Esophagus (tissue), 2 donors: ENCODE measurements around the gene C3orf18. TPM values are rescaled to one million over a fixed set of nuclear protein-coding genes. Genes with fewer than 3 reads are reported as not detected.

Source experiments
- H3K27ac ChIP-seq, 2 donors: one replicate each; pipeline ENCODE4 v1.5.1; 2013; ENCODE audit warnings: low read depth in 2 of 2, mild to moderate bottlenecking in 2 of 2, inconsistent platforms in 1 of 2, low read length in 1 of 2, moderate library complexity in 1 of 2
- H3K27me3 ChIP-seq, 2 donors: one replicate each; pipeline ENCODE4 v1.6.1; 2013; ENCODE audit warnings: low read length in 2 of 2, control low read depth in 1 of 2, mild to moderate bottlenecking in 1 of 2; ENCODE audit not compliant: insufficient read depth in 2 of 2, control insufficient read depth in 1 of 2
- H3K36me3 ChIP-seq, 2 donors: one replicate each; pipeline ENCODE4 v1.6.1; 2013; ENCODE audit warnings: low read length in 1 of 2; ENCODE audit not compliant: control insufficient read depth in 2 of 2, insufficient read depth in 2 of 2
- H3K4me1 ChIP-seq, 2 donors: one replicate each; pipeline ENCODE4 v1.6.1; 2013; ENCODE audit warnings: low read length in 1 of 2; ENCODE audit not compliant: control insufficient read depth in 2 of 2, insufficient read depth in 2 of 2
- H3K4me3 ChIP-seq, 2 donors: one replicate each; pipeline ENCODE4 v1.5.1; 2013; ENCODE audit warnings: low read length in 2 of 2, mild to moderate bottlenecking in 2 of 2, low read depth in 1 of 2, moderate library complexity in 1 of 2
- H3K9me3 ChIP-seq, 2 donors: one replicate each; pipeline ENCODE4 v1.6.1; 2013; ENCODE audit warnings: mild to moderate bottlenecking in 2 of 2, low read depth in 1 of 2, low read length in 1 of 2, moderate library complexity in 1 of 2; ENCODE audit not compliant: control insufficient read depth in 2 of 2, insufficient read depth in 1 of 2
- WGBS, 2 donors: extraction: QIAGEN DNeasy Blood & Tissue Kit; methylation state at CpG; one replicate each; pipeline ENCODE4 v1.1.7; 2013; 5-methylcytosine and 5-hydroxymethylcytosine counted together
- polyA plus RNA-seq, 2 donors: library from polyadenylated mRNA; stranded (reverse); fragments of 200-250 nt; gene quantifications; one replicate each; pipeline ENCODE4 v1.2.3, GENCODE V29; 2013
- donor health status: healthy with polysubstance abuse.
- donor health status: Bipolar disorder and iron deficiency.

C3orf18 gene
- polyA plus RNA-seq, 2 donors: 1.8 to 2.0 TPM

DNA sequence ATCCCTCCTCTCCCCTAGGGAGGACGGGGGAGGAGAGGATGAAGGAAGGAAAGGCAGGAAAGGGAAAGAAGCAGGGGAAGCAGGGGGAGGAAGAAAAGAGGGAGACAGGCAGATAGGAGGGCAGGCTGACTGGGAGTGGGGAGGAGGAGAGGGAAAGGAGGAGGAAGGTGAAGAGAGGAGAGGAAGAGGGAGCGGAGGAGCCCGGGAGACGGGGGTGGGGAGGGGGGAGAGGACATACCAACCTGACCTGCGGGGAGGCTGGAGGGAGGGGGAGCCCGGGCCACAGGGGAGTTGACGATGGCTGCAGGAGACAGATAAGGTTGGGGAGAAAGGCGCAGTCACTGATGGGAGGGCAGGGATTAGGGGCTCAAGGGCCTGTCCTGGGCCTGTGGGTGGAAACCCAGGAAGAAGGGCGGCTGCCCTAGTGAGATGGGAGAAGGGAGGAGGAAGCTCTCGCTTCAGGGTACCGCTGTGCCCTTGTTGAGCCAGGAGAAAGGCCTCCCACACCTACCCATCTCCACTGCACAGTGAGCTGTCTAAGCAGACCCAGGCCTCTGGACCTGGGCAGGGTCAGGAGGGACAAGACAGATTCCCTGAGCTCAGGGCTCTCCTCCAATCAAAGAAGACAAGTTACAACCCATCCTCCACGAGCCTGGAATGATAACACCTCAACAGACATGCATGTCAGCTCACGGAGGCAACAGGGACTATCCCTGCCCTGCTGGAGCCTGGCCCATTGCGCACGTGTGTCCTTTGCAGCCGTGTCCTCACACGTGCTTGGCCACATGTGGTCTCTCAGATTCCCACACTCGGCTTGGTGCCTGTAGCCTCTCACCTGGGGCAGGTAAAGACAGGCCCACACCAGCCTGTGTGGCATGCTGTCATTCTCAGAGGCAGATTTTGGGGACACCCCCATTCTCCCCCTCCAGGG lies 27.9 kb downstream of the C3orf18 start:
- 43 to 56% methylated on average over 18 of the region's 18 CpGs for WGBS, 2 donors
- Histone ChIP-seq H3K36me3 (no peaks in the 10 kb centered on the region), H3K27ac (no peak overlapping the region), H3K4me3 (no peak overlapping the region), H3K4me1 (peaks cover 0 to 9% of the 10 kb centered on the region in 2 donors), H3K9me3 (no peaks in the 10 kb centered on the region), H3K27me3 (no peaks in the 10 kb centered on the region)

DNA sequence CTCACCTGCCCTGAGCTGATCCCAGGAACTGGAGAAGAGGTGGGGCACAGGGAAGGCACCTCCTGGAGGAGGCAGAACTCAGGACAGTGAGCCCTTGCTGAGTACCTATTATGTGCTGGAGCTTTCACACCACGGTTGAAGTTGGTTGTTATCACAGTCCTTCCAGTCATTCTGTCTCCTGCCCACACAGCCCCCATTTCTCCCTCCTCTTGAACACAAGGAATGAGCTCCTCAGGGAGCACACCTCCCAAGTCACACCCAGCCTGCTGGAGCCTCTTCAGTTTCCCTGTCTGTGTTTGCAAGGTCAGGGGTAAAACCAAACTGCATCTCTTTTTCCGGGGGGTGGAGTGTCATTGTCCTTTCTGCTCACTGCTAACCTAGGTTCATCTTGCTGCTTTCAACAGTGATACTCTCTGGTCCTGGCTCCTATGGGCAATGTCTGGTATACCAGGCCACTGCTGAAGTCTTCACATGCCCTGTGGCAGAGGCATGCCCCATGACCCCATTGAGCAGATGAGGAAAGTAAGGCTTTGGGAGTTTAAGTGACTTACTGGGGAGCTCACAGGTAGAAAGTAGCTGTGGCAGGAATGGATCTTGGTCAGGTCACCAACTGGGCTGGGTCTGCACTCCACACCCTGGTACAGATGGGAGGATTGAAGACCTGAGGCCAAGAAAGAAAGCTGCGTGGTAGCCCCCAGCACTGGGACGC lies 30.0 kb downstream of the C3orf18 start:
- Histone ChIP-seq H3K4me3 (no peak overlapping the region), H3K36me3 (no peaks in the 10 kb centered on the region), H3K27me3 (no peaks in the 10 kb centered on the region), H3K4me1 (peaks cover 0 to 9% of the 10 kb centered on the region in 2 donors), H3K9me3 (no peaks in the 10 kb centered on the region), H3K27ac (no peak overlapping the region)
- WGBS, 2 donors: 65 to 80% methylated on average over 4 of the region's 4 CpGs

DNA sequence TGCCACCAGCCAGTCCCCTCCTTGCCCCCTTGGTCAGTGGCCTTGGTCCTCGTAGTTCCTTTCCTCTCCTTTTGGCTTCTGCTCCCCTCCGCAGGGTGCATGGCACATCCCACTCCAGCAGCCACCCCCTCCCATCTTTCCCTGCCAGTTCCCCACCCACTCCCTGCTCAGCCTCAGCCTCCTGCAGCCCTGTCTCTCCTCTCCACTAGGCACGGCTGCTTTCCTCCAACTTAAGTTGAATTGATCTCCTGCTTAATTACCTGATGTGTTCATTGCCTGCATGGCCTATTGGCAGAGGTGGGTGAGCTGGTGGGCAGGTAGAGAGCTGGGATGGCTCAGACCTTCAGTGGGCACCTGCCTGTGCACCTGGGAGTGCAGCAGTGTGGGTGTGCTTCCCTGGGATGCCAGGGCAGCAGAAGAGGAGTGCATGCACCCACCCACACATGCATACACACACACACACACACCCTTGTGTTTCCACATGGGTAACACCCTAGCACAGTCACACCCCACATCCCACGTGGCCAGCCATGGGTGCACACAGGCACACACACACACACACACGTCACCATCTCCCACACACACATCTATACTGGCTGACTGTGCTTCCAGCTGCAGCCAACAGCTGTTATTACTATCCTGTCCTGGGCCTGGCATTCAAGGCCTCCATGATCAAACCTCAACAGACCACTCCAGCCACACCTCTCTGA lies 30.9 kb downstream of the C3orf18 start:
- no peaks in the 10 kb centered on the region for H3K36me3 ChIP-seq
- H3K4me1 ChIP-seq: peaks cover 0 to 9% of the 10 kb centered on the region in 2 donors
- no peaks in the 10 kb centered on the region for H3K27me3 ChIP-seq
- 58 to 64% methylated on average over 4 to 5 of the region's 5 CpGs for WGBS, 2 donors
- no peak overlapping the region for H3K4me3 ChIP-seq
- H3K9me3 ChIP-seq: no peaks in the 10 kb centered on the region
- H3K27ac ChIP-seq: no peak overlapping the region

DNA sequence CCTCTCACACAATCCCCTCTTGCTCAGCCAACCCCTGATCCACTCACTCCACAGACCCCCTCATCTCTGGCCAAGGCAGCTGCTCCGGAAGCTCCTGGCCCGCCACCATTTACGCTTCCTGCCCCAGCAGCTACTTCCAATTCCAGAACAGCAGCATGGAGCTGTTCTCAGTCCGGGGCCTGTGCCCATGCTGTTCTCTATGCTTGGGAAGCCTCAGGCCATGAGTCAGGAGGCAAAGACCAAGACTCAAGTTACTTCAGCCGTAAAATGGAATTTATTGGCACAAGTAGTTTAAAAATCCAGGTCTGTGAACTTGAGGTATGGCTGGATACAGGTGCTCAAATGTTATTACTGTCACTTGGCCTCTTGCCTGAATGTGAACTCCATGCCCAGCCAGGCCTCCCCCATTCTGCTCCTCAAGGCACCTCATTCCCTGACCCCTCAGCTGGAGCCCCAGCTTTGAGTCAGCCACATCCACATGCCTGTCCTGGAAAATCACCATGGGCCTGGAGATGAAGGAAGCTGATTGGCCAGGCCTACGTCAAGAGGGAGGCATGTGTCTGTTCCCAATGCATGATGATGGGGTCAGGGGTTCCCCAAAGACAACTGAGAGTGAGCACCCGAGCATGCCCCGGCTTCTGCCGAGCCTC lies 32.7 kb downstream of the C3orf18 start:
- H3K27me3 ChIP-seq: no peaks in the 10 kb centered on the region
- 70 to 79% methylated on average over 9 of the region's 9 CpGs for WGBS, 2 donors
- H3K27ac ChIP-seq: no peak overlapping the region
- no peak overlapping the region for H3K4me3 ChIP-seq
- H3K4me1 ChIP-seq: peaks cover 0 to 4% of the 10 kb centered on the region in 2 donors
- H3K36me3 ChIP-seq: no peaks in the 10 kb centered on the region
- H3K9me3 ChIP-seq: no peaks in the 10 kb centered on the region

DNA sequence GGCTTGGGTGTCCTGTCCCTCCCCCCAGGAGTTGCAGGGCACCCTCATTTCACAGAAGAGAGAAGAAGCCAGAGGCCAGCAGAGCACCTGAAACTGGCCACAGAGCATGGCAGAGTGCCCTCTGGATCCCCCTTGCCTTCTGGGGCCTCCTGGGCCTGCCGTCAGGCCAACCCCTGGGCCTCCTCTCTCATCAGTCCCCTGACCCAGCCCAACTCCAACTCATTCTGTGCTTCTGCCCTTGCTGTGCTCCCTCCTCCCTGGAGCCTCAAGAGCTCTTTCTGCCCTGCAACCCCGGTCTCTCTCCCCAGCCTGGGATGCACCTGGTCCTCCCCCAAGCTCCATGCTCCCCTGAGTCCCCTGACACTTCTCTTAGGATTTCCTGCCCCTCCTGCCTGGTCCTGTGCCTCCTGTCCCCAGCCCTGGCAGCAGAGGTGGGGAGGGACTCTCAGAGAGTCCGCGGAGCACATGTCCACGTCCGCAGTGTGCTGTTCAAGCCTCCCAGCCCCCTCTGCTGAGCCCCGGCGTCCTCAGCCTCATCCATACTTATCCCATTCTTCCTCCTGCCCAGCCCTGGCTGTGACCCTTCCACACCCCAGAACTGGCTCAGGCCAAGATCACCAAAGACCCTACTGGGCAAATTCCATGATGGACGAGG lies 33.6 kb downstream of the C3orf18 start:
- H3K27me3 ChIP-seq: no peaks in the 10 kb centered on the region
- peaks cover 0 to 4% of the 10 kb centered on the region in 2 donors for H3K4me1 ChIP-seq
- H3K4me3 ChIP-seq: no peak overlapping the region
- 59 to 74% methylated on average over 9 of the region's 9 CpGs for WGBS, 2 donors
- no peaks in the 10 kb centered on the region for H3K36me3 ChIP-seq
- H3K9me3 ChIP-seq: no peaks in the 10 kb centered on the region
- no peak overlapping the region for H3K27ac ChIP-seq

DNA sequence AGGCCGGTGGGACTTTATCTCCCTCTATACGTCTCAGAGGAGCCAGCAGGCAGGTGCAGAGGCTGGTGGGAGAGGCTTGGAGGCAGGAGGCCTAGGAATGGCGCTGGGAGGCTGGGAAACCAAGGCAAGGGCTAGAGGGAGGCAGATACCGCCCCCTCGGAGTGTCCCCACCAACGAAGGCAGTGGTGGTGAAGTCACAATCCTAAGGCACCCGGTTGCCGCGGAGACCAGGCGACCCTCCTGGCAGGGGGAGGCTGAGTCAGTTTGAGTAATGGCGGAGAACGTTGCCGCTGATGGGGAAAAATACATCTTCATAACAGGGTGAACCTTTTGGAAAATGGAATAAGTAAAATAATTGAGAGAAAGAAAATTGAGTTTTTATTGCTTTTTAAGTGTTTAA lies 34.2 kb downstream of the C3orf18 start:
- Histone ChIP-seq H3K36me3 (no peaks in the 10 kb centered on the region), H3K4me1 (peaks cover 0 to 4% of the 10 kb centered on the region in 2 donors), H3K9me3 (no peaks in the 10 kb centered on the region), H3K27ac (no peak overlapping the region), H3K27me3 (no peaks in the 10 kb centered on the region), H3K4me3 (no peak overlapping the region)
- 81 to 83% methylated on average over 13 of the region's 13 CpGs for WGBS, 2 donors

DNA sequence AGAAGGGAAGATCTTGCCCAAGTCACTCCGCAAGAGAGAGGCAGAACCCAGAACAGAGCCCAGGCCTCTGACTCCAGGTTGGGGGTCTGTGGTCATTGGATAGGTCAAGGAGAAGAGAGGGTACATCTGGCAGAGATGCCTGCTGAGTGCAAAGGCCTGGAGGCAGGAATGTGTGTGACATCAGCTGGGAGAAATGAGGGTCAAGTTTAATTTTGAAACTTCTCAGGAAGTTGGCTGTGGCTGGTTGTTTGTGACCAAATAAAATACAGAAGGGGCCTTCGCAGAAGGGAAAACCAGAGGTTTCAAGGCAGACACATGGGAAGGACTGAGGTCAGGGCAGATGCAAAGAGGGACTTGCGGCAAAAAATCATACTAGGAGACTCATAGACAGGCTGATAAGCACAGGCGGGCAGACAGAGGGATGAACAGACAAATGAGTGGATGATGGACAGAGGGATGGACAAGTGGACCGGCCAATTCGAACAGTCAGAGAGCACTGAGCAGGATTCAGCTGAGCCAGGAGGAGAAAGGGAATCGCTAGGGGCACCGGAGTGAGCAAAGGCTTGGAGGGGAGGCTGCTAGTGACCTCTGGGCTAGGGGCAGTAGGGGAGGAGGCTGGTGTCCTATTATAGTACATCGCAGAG lies 35.4 kb downstream of the C3orf18 start:
- Histone ChIP-seq H3K27me3 (no peaks in the 10 kb centered on the region), H3K4me1 (peaks cover 0 to 4% of the 10 kb centered on the region in 2 donors), H3K36me3 (no peaks in the 10 kb centered on the region), H3K9me3 (no peaks in the 10 kb centered on the region), H3K27ac (no peak overlapping the region), H3K4me3 (no peak overlapping the region)
- WGBS, 2 donors: 83 to 84% methylated on average over 9 of the region's 9 CpGs

DNA sequence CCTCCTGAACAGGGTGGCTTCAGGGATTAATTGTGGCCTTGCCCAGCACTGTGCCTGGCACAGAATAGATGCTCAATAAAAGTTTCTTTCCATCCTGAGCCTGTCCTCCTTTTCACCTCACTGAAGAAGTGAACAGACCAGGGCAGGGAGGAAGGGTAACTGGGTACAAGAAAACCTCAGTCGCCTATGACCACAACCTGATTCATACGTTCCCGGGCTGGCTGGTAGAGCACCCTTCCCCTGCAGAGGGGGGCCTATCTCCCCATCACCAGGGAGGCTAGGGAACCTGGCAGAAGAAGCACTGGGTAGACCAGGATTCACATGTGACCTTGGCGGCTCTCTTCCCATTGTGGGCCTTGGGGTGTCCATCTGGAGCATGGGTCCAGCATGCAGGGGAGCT lies 36.3 kb downstream of the C3orf18 start:
- WGBS, 2 donors: 83 to 90% methylated on average over 4 of the region's 4 CpGs
- H3K9me3 ChIP-seq: no peaks in the 10 kb centered on the region
- no peak overlapping the region for H3K4me3 ChIP-seq
- H3K27me3 ChIP-seq: no peaks in the 10 kb centered on the region
- H3K27ac ChIP-seq: no peak overlapping the region
- H3K36me3 ChIP-seq: no peaks in the 10 kb centered on the region
- H3K4me1 ChIP-seq: no peaks in the 10 kb centered on the region
